Activated effector memory CD4-positive, alpha-beta T cell treated with Interleukin-2 at 50 U/mL for 16 hours (primary cell): ENCODE measurements around the gene SRCAP.

ENCODE experiments used
- DNase-seq: peaks from one replicate; pipeline ENCODE4 v3.0.0-alpha.2; 2020

The SRCAP gene

DNA sequence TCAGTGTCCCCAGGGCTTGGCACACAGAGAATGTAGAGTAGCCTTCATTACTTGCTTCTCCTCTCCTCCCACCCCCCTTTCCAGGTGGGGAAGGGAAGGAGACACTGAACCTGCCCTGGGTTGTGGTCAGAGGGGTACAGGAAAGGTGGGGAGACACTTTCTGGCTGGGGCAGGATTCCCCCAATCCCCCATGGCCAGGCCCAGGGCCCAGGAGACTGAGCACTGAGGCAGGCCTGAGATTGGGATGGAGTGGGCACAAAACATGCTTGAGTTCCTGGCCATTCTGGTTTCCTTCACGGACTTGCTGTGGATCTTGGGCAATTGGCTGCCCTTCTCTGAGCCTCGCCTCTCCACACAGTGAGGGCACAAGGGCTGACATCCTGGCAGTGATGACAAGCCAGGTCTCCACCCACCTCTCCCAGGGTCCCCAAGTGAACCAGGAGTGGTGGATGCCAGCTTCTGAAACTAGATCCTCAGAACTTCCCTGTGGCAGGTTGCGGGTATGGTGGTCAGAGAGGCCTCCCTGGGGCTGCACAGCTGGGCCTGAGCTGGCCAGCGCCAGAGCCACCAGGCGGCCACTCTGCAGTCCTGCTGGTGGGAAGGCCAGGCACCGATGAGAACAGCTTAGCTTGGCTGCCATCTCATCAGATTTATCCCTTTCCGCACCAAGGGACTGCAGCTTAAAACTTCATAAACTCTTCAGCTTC lies 78.8 kb downstream of the SRCAP start:
- no peak for DNase-seq

- DNase-seq = no peak
Observed at GRCh38 chr16:30778549-30779244, 79.7 kb downstream of the SRCAP start.

GRCh38 chr16:30779596-30779995 lies 80.6 kb downstream of the SRCAP start:
- DNase-seq = no peak

DNA sequence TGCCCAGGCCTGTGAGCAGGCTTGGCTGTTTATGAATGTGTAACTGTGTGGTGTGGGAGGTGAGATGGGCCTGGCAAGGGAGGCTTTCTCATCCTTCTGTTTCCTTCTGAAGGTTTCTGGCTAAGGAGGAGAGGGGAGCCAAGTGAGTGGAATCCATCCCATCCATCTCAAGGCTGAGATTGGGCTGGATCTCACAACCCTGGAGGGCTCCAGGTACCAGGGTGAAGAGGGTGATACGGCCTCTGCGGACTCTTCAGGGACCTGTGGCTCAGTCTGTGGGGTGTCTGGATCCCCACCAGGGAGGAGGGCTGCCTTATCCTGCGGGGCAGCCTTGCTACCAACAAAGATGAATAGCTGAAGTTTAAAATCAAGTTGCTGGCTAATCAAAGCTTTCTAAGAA lies 81.0 kb downstream of the SRCAP start:
- no peak for DNase-seq

DNA sequence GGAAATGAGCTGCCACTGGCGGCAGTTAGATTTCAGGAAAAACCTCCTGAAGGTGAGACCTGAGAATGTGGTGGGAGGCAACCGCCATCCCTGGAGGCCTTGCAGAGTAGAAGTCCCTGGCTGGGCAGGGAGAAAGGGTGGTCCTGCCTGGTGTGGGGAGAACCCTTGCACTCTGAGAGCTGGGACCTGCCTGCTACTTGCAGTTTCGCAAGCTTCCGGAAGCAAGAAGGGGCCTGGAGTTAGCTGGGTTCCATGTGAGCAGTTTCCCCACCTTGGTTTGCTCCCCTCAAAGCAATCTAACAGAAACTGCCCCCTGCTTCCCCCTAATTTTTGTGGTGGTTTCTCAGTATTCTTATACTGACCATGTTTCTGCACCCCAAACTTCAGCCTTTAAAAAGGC lies 81.6 kb downstream of the SRCAP start:
- no peak for DNase-seq

DNA sequence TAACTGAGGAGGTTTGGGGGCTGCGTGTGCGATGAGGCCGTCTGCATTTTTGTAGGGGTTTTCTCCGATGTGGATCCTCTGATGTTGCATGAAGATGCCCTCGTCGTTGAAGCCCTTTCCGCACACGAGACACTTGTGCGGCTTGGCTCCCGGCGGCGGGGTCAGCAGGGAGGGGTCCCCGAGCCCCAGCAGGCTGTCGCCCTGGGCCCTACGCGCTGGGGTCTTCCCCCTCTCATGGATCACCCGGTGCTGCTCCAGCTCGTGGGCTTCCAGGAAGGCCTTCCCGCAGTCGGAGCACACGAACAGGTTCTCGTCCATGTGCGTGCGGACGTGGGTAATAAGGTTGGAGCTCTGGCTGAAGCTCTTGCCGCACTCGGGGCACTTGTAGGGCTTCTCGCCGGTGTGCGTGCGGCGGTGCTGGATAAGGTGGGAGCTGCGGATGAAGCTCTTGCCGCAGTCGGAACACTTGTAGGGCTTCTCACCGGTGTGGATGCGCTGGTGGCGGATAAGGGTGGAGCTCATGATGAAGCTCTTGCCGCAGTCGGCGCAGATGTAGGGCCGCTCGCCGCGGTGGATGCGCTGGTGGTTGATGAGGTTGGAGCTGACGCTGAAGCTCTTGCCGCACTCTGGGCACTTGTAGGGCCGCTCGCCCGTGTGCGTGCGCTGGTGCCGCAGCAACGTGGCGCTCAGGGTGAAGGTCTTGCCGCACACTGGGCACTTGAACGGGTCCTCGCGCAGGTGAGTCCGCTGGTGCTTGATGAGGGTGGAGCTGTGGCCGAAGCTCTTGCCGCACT lies 83.7 kb downstream of the SRCAP start:
- DNase-seq = no peak

- no peak for DNase-seq
Observed at GRCh38 chr16:30783280-30784109, 84.5 kb downstream of the SRCAP start.

- no peak for DNase-seq
Observed at GRCh38 chr16:30784215-30784614, 85.2 kb downstream of the SRCAP start.

DNA sequence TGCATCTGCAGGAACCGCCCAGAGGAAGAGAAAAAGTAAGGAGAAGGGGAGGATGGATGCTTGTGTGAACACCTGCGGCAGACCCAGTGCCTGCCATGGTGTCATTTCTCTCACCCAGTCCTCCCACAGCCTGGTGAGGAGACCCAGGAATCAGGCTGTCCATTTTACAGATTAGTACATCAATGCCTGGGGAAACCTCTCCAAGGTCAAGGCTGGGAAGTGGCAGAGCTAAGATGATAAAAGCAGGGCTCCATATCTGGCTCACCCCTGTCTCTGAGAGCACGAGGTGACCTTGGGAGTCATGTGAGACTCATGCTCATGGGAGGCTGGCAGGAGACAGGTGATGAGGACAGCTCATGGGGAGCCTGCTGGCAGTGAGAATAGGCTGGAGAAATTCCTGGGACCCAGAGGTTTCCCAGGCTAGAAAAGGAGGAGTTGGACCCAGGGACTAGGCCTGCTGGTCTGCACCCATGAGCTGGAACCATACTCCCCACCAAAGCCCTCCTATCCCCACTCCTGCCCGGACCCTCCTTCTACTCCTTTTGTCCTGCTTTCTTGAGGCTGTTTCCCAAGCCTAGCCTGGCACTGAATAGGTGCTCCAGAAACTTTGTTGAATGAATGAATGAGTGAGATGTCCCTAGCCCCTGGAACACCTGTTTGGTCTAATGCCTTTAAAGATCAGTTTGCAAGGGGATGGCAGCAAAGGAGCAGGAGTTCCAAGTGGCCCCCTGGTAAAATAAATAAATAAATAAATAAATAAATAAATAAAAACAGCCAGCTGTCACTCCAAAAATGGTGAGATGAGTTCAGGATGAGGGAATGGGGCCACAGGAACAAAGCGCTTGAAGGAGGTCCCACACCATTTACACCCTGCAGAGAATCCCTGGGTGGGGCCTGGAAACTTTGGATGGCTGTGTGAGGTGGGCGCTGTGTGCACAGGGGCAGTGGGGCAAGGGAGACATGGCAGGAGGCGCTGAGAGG lies 86.4 kb downstream of the SRCAP start:
- no peak for DNase-seq

DNA sequence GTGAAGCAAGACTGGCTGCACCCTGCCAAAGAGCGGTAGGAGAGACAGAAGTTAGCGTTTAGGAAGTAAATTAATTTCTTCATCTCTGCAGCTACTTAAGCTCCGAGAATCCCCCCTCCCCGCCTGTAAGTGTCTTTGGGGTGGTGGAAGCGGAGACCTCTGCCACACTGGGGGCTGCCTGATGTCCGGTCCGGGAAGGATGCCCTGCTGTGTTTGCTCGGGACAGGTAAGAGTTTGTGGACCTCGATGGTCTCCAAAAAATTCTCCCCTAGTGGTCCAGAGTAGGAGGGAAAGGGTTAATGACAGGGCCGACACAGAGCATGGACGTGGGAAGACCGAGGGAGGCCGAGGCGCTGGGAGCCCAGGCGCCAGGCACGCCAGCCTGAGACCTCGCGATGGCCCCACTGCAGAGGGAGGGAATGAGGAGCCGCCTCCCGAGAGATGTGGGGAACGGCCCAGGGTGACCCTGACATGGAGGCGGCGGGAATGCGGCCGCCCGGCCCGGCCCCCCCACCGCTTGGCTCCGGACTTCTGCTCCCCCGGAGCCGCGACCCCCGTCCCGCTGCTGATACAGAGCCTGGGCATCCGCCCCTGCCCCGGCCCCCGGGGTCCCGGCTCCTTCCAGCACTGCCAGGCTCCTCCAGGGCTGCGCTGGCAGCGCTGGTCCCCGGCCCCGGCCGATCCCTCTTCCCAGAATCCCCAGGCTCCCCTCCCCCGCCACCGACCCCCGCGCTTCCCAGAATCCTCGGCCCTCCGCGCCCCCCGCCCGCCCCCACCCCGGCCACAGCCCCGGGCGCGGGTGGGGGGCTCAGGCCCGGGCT lies 87.4 kb downstream of the SRCAP start:
- DNase-seq = no peak

DNA sequence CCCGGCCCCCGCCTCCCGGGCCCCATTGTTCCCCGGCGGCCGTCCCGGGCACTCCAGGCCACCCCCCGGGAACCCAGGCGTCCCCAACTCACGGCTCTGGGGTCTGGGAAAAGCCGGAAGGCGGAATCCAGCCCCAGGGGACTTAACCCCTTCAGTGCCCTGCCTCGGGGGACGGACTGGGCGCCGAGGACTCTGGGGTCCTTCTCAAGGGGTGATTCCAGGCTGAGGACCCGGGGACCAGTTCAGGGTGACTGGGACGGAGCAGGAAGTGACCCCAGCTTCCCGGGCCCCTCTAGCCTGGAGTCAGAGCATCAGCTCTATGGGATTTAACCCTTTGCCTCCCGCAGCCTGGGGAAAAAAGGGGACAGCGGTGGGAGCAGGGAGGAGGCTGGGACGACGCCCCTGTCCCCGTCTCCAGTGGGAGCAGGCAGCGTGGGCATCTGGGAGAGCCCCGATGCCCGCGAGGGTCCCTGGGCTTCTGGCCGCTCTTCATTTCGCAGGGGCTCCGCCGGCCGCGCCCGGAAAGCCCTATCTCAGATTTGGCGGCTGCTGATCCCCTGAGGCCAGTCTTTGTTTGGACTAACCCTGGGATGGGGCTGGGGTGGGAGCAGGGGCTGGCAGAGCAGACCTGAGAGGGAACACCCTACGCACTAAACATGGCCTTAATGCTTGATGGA lies 88.1 kb downstream of the SRCAP start, which contains the start of gene ZNF629:
ZNF629 (minus strand) TSS at position 270 of the 677 bp plus-strand sequence. CDS start 2,723 bp downstream, outside the sequence.
- DNase-seq = no peak

DNA sequence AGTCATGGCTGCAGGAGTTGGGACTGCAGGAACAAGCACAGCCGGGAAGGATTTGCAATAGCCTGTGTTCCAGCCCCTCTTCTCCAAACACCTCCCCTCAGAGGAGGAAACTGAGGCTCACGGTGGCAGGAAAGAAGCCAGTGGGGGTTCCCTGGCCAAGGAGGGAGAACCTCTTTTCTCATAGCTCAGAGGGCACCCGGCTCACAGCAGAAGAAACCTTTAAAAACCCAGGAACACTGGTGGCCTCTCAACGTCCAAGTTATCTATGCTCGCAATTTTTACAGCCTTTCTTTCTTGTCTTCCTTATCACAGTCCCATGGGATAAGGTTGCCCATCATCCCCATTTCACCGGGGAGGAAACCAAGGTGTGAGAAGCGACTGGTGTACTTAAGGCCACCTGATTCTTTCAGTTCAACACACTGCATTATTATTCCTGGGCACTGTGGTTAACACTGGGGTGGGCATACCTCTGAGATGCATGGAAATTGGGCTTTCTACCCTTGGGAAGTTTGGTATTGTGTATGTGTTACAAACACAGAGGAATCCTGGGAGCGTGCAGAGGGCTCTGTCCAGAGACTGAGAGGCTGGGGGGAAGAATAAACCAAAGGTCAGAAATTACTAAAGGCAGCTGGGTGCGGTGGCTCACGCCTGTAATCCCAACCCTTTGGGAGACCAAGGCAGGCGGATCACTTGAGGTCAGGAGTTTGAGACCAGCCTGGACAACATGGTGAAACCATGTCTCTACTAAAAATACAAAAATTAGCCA lies 88.8 kb downstream of the SRCAP start:
- no peak for DNase-seq
